Activated T-helper 2 cell treated with anti-CD3 and anti-CD28 coated beads, Interferon-gamma antibody, Interleukin-2, Interleukin-4, amounts not matched to agents 10 μg/mL and 5 μg/mL and 100 μg/mL, durations not matched to agents 14 hours and 24 hours and 36 hours (primary cell): Measurements from ENCODE around the gene TMA7B. TPM values are rescaled to one million over a fixed set of nuclear protein-coding genes. Genes with fewer than 3 reads are reported as not detected.

Source experiments
- DNase-seq: peaks from one replicate; pipeline ENCODE4 v3.0.0; 2021; ENCODE audit warnings: low spot score
- H3K27ac Mint-ChIP-seq: one replicate; pipeline ENCODE4 v1.8.0; 2021; ENCODE audit warnings: mixed read lengths
- H3K27me3 Mint-ChIP-seq: one replicate; pipeline ENCODE4 v1.8.0; 2021; ENCODE audit warnings: low read depth, mixed read lengths
- H3K36me3 Mint-ChIP-seq: one replicate; pipeline ENCODE4 v1.8.0; 2021; ENCODE audit warnings: low read depth, mixed read lengths
- H3K4me1 Mint-ChIP-seq: one replicate; pipeline ENCODE4 v1.8.0; 2021; ENCODE audit warnings: low read depth, mixed read lengths
- H3K4me3 Mint-ChIP-seq: one replicate; pipeline ENCODE4 v1.8.0; 2021; ENCODE audit warnings: low read depth, mild to moderate bottlenecking, moderate library complexity, mixed read lengths
- H3K9me3 Mint-ChIP-seq: one replicate; pipeline ENCODE4 v1.8.0; 2021; ENCODE audit warnings: mixed read lengths
- intact Hi-C: fragments of 100-400 bp; cut with micrococcal nuclease; formaldehyde crosslinking; loops from one replicate; pipeline ENCODE4 v1.15.1; 2023
- total RNA-seq: library from RNA; stranded (reverse); gene quantifications from 2 replicates; pipeline ENCODE4 v1.2.3, GENCODE V29; 2022

The TMA7B gene
- total RNA-seq, 1 donor from 2014 or later = 1.7 TPM

DNA sequence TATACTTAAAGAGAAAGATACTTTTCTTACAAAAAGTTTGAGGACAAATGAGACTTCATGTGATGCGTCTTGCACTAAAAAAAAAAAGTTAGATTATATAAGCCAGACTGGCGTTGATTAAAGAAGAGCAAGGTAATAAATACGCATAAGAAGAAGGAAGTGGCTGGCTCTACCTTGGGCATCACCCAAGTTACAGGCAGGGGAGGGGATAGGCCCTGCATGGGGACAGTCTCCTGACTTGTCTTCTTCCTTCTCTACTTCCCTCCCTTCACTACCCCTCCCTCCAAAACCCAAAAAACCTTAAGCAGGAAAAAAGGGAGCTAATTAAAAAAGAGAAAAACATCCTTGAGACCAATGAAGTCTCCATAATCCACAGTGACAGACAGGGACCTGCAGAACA lies 22.3 kb upstream of the TMA7B start:
- peak overlapping the region; percentile 60 for H3K27ac Mint-ChIP-seq
- H3K36me3 Mint-ChIP-seq = peaks cover 33% of the 10 kb centered on the region
- no peak for DNase-seq
- intact Hi-C loops = loop anchor here (2.0 to 5.0 kb wide), 3 partner anchors 13 to 36 kb away; partner anchors contain the start of genes GRAP2 and TMA7B
- no peaks in the 10 kb centered on the region for H3K9me3 Mint-ChIP-seq
- H3K4me1 Mint-ChIP-seq = peaks cover 93% of the 10 kb centered on the region
- no peaks in the 10 kb centered on the region for H3K27me3 Mint-ChIP-seq
- H3K4me3 Mint-ChIP-seq = peak overlapping the region; percentile 23

DNA sequence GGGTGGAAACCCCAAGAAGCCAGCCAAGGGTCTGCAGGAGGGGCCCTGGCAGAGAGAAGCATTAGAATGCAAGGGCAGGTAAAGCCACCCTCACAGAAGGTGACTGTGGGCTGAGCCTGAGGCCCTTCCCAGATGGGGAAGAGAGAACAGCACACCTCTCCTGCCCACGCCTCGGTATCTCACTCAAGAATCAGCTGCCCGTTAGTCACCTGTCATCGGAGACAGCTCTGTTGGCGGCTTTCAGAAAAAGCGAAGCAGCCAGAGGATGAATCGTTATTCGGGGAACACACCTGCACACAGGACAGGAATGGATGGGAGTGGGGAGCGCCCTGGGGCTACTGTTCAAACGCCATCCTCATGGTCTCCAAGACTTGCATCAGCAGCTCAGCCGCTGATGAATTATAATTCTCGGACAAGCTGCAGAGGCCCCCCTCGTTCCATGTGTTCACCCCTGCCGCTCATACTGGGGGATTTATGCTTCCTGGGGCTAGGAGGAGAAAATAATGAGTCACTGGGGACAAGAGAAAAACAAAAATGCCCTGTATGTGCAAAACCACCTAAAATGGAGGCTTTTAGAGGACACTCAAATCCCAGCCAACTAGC lies 21.6 kb upstream of the TMA7B start:
- intact Hi-C loops = loop anchor here (2.0 to 5.0 kb wide), 2 partner anchors 22 to 36 kb away; partner anchors contain the start of genes GRAP2 and TMA7B

DNA sequence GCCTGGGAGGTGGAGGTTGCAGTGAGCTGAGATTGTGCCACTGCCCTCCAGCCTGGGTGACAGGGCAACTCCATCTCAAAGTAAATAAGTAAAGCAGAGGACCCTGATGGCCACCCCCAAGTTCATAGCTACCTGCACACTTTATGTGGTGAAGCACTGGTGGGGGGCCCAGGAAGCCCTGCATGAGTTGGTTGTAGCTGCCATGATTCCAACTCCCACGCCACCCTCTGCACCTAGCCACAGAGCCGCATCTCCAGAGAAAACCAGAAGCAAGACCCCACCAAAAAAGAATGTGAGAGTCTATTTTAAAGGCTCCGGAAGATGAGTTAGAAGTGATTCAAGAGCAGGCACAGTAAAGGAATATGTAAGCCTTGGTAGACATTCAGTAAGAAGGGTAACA lies 20.4 kb upstream of the TMA7B start:
- Mint-ChIP-seq H3K4me1 (peaks cover 91% of the 10 kb centered on the region), H3K27ac (no peak overlapping the region), H3K36me3 (peaks cover 40% of the 10 kb centered on the region), H3K9me3 (no peaks in the 10 kb centered on the region), H3K4me3 (no peak overlapping the region), H3K27me3 (no peaks in the 10 kb centered on the region)
- no peak for DNase-seq
- intact Hi-C loops = loop anchor here (2.0 to 5.0 kb wide), 2 partner anchors 21 to 38 kb away; partner anchors contain the start of genes GRAP2 and TMA7B

More for the DNA sequence above, 21.6 kb upstream of the TMA7B start:
- H3K27ac Mint-ChIP-seq = peak overlapping the region; percentile 60
- H3K4me1 Mint-ChIP-seq = peaks cover 93% of the 10 kb centered on the region
- no peaks in the 10 kb centered on the region for H3K27me3 Mint-ChIP-seq
- H3K4me3 Mint-ChIP-seq = peak overlapping the region; percentile 18
- no peak for DNase-seq
- no peaks in the 10 kb centered on the region for H3K9me3 Mint-ChIP-seq
- H3K36me3 Mint-ChIP-seq = peaks cover 33% of the 10 kb centered on the region

DNA sequence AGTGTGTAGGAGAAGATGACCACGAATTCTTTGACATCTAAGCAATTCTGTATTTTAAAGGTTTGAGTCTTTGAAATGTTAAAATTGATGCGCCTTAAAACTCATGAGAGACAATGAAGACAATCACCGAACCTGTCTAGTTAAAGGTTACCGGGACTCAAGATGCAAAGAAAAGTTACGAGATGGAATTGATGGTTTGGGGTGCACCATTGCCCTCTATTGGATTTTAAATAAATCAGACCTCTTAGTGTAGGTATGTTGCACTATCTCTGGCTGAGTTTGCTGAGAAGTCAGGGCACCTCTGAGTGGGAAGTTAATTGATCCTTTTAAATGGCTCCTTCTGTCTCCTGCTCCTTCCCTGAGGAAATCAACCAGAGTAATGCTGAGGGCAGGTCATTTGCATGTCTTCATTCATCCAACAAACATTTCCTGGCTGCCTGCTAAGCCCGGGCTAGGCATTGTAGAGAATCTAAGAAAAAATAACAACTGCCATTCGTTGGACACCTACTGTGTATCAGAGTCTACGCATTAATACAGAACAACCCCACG lies 19.4 kb upstream of the TMA7B start:
- Mint-ChIP-seq H3K4me3 (peak overlapping the region; percentile 23), H3K4me1 (peaks cover 90% of the 10 kb centered on the region), H3K9me3 (no peaks in the 10 kb centered on the region), H3K36me3 (peaks cover 45% of the 10 kb centered on the region), H3K27me3 (no peaks in the 10 kb centered on the region), H3K27ac (peak overlapping the region; percentile 43)
- no peak for DNase-seq
- intact Hi-C loops = no loop called here

DNA sequence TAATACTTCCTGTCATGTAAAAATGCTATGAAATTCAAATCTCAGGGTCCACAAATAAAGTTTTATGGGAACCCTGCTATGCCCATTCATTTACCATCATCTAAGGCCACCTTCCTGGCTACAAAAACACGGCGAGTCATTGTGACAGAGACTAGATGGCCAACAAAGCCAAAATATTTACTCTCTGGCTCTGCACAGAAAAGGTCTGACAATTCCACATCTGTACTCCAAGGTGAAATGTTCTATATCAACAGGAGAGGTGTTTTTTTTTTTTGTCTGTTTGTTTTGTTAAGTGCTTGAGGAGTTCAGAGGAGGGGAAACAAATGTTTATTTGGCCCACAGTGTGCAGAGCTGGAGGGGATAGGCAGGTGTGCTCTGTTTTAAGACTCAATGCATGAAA lies 18.6 kb upstream of the TMA7B start:
- Mint-ChIP-seq H3K27ac (peak overlapping the region; percentile 64), H3K4me1 (peaks cover 88% of the 10 kb centered on the region), H3K9me3 (no peaks in the 10 kb centered on the region), H3K36me3 (peaks cover 40% of the 10 kb centered on the region), H3K4me3 (no peak overlapping the region), H3K27me3 (no peaks in the 10 kb centered on the region)
- no peak for DNase-seq
- intact Hi-C loops = no loop called here

DNA sequence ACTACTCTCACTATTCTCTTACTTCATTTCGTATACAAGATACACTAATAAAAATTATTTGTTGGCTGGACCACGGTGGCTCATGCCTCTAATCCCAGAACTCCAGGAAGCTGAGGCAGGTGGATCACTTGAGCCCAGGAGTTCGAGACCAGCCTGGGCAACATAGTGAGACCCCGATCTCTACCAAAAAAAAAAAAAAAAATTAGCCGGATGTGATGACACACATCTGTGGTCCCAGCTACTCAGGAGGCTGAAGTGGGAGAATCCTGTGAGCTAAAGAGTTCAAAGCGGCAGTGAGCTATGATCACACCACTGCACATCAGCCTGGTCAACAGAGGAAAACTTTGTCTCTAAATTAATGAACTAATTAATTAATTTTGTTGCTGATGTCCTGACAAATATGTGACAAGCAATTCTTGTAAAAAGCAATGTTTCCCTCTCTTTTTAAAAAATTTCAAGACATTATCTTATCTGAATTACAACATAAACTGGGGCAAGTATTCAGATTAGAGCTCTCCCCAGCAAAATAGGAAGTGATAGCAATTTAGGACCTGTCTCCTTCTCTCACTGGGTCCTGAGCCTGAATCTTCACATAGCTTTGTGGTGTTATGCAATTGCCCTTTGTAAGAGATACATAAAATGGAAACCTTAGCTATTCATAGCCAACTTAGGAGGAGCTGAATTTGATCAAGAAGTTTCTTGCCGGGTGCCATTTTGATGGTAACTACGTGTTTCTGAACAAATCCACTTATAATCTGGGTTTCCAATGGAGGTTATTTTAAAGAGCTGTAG lies 17.6 kb upstream of the TMA7B start:
- peaks cover 87% of the 10 kb centered on the region for H3K4me1 Mint-ChIP-seq
- H3K27ac Mint-ChIP-seq = peak overlapping the region; percentile 82
- intact Hi-C loops = no loop called here
- no peak for DNase-seq
- peaks cover 49% of the 10 kb centered on the region for H3K36me3 Mint-ChIP-seq
- peak overlapping the region; percentile 45 for H3K4me3 Mint-ChIP-seq
- no peaks in the 10 kb centered on the region for H3K27me3 Mint-ChIP-seq
- no peaks in the 10 kb centered on the region for H3K9me3 Mint-ChIP-seq

DNA sequence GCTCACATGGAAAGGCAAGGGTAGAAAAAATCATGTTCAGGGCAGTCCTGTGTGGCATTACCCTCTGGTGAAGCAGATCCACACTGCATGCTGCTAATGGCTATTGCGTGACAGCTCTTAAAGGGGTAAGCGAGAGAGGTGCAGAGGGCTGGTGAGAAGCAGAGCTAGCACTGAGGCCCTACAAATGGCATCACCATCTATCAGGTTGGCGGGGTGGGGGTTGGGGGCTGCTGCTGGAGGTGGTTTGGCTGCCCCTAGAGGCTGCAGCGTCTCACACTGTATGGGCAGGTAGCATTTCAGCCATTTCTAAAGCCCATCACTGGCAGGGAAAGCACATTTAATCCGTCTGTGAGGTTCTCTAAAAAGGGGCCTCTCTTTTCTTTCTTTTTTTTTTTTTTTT lies 16.9 kb upstream of the TMA7B start:
- no peaks in the 10 kb centered on the region for H3K27me3 Mint-ChIP-seq
- no peaks in the 10 kb centered on the region for H3K9me3 Mint-ChIP-seq
- H3K4me1 Mint-ChIP-seq = peaks cover 80% of the 10 kb centered on the region
- no peak for DNase-seq
- H3K36me3 Mint-ChIP-seq = peaks cover 47% of the 10 kb centered on the region
- intact Hi-C loops = no loop called here
- peak overlapping the region; percentile 45 for H3K4me3 Mint-ChIP-seq
- peak overlapping the region; percentile 82 for H3K27ac Mint-ChIP-seq

DNA sequence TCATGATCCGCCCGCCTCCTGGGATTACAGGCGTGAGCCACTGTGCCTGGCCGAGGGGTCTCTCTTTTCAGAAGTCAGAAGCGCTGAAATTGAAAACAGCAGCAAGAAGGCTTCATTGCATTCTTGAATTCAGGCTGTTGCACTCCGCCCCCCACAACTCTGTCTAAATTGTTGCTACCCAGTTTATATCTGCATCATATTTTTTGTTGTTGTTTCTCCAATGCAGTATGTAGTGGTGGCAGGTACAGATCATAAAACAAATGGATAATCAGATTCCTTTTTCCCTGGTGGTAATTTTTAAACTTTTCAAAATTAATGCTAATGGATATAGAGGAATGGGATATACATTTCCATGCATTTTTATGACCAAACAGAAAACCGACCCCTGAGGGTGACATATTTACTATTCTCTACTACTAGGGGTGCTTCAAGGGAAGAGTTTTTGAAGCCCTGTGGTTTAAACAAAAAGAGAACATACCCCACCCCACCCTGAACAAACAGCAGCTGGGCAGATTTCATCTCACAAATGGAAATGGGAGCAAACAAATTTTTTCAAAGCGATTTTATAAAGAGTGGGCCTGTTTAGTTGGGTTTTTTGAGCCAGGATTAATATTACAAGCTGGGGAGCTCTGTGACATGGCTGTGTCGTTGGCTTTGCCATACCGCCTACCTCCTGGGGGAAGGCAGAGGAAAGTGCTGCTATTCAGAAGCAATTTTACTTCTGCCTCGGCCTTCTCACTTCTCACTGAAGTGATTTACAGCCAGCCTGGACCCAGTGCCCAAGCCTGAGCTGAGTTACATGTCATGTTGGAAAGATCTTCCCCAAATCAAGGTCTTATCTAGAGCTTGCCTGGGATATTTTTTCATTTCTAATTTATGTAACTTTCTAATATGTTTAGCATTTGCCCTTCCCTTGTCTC lies 16.0 kb upstream of the TMA7B start:
- Mint-ChIP-seq H3K9me3 (no peaks in the 10 kb centered on the region), H3K36me3 (peaks cover 55% of the 10 kb centered on the region), H3K27me3 (no peaks in the 10 kb centered on the region), H3K4me1 (peaks cover 80% of the 10 kb centered on the region), H3K4me3 (peak overlapping the region; percentile 21), H3K27ac (peak overlapping the region; percentile 82)
- intact Hi-C loops = loop anchor here (2.0 kb wide), 1 partner anchor 13 kb away; no protein-coding TSS in a partner anchor
- DNase-seq = no peak

DNA sequence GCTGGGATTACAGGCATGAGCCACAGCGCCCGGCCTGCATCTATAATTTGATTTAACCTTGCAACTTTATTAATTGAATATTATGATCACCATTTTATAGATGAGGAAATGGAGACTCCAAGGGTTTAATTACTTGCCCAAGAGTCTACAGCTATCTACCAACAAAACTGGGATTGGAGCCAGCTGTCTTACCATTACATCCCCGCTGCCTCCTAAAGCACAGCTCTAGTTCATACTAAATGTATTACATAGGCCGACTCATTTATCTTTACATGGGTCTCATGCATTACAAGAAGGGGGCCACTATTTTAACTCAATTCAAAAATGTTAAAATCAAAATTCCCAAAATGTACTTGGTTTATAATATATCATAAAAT lies 14.1 kb upstream of the TMA7B start:
- Mint-ChIP-seq H3K27ac (no peak overlapping the region), H3K9me3 (no peaks in the 10 kb centered on the region), H3K4me1 (peaks cover 84% of the 10 kb centered on the region), H3K27me3 (no peaks in the 10 kb centered on the region), H3K36me3 (peaks cover 66% of the 10 kb centered on the region), H3K4me3 (no peak overlapping the region)
- no peak for DNase-seq
- intact Hi-C loops = no loop called here

DNA sequence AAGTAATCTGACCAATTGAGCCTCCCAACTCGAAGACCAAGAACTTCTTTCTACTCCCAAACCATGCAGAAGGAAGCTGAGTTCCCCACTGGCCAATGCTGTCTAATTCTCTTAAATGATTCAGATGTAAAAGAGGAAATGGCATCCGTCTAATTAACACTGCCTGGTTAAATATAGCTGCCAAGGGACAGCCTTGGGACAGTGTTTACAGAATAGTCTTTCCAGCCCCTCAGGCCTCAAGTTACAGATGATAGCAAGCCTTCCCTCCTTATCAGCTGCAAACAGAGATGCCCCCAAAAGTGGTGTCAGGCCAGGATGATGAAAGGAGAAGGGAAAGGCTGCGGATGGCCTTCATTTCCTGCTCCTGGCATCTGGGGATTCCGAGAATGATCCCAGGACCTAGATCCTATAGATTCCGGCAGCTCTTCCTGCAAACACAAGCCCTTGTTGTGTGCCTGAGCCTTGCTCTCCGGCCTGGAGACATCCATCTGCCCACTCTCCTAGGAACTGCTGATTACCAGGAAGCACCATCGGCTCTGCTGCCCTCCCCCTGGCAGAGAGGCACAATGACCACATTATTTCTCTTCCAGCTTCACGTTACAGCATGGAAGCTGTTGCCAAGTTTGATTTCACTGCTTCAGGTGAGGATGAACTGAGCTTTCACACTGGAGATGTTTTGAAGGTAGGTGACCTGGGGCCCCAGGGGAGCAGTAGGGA lies 13.5 kb upstream of the TMA7B start:
- H3K27me3 Mint-ChIP-seq = no peaks in the 10 kb centered on the region
- H3K4me3 Mint-ChIP-seq = no peak overlapping the region

DNA sequence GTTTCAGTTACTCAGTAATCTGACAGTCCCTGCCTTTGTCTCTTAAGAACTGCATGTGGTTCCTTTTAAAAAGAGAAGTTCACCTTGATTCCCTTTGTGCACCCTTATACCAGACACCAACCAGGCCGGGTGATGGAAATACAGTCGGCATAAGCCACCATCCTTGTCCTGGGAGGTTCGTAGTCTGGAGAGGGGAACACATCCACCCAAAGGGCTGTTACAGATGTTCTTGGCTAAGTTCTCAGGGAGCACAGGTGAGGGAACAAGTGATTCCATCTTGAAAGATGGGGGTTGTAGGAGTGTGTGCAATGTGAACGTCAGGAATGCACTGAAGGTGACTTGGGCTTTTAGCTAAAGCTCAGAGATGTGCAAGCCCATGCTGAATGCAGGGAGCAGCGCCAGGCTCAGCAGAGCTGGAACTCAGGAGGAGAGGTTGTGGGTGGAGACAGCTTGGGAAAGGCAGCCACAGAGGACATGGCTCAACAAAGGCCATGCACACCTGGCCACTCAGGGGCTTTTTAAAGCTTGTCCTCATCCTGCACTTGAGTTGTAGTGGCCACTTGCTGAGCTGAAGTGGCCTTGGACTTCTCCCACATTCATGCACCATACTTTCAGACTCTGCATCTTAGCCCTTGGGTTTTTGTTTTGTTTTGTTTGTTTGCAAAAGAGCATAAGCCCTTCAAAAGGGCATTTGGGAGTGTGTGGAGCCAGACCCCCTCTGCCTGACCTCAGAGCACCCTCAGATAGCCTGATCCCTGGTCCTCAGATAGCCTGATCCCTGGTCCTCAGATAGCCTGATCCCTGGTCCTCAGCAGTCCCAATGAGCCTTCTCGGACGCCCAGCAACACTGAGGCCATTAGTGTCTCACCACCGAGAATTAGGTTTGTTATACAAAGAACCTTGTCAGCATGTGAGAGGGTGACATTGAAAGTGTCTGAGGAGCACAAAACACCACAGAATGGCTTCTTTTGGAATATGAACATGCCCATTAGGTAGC lies 12.7 kb upstream of the TMA7B start:
- H3K27me3 Mint-ChIP-seq = no peaks in the 10 kb centered on the region
- no peak overlapping the region for H3K4me3 Mint-ChIP-seq
- peaks cover 73% of the 10 kb centered on the region for H3K36me3 Mint-ChIP-seq
- intact Hi-C loops = no loop called here
- no peaks in the 10 kb centered on the region for H3K9me3 Mint-ChIP-seq
- no peak overlapping the region for H3K27ac Mint-ChIP-seq
- DNase-seq = no peak
- H3K4me1 Mint-ChIP-seq = peaks cover 82% of the 10 kb centered on the region

More for the DNA sequence above, 13.5 kb upstream of the TMA7B start:
- Mint-ChIP-seq H3K9me3 (no peaks in the 10 kb centered on the region), H3K27ac (no peak overlapping the region), H3K4me1 (peaks cover 84% of the 10 kb centered on the region), H3K36me3 (peaks cover 69% of the 10 kb centered on the region)
- intact Hi-C loops = no loop called here
- DNase-seq = no peak
